GM10248 (cell line): ENCODE measurements around the gene MRPL36.

Source experiments
- CTCF ChIA-PET: fragments of 300-600 bp; sonication (Branson Sonifier 250); formaldehyde crosslinking; extraction: SDS; loops from one replicate; lab custom pipeline; 2021; ENCODE audit warnings: antibody characterized with exemption; lab: Yijun Ruan, JAX
- POLR2A ChIA-PET: fragments of 350-650 bp; sonication (Branson Sonifier 250); formaldehyde crosslinking; extraction: SDS; loops from one replicate; lab custom pipeline; 2020; ENCODE audit warnings: antibody characterized with exemption; lab: Yijun Ruan, JAX
- DNase-seq: peaks from one replicate; pipeline ENCODE4 v3.0.0; 2012; ENCODE audit errors: extremely low spot score
- TF ChIP-seq, protein P1 (sequence below): IDR thresholded peaks from 2 replicates; pipeline ENCODE4 v1.5.1; 2012; ENCODE audit warnings: mild to moderate bottlenecking, low read depth; ENCODE audit errors: extremely low read depth, missing control alignments, control extremely low read depth

Gene MRPL36

DNA sequence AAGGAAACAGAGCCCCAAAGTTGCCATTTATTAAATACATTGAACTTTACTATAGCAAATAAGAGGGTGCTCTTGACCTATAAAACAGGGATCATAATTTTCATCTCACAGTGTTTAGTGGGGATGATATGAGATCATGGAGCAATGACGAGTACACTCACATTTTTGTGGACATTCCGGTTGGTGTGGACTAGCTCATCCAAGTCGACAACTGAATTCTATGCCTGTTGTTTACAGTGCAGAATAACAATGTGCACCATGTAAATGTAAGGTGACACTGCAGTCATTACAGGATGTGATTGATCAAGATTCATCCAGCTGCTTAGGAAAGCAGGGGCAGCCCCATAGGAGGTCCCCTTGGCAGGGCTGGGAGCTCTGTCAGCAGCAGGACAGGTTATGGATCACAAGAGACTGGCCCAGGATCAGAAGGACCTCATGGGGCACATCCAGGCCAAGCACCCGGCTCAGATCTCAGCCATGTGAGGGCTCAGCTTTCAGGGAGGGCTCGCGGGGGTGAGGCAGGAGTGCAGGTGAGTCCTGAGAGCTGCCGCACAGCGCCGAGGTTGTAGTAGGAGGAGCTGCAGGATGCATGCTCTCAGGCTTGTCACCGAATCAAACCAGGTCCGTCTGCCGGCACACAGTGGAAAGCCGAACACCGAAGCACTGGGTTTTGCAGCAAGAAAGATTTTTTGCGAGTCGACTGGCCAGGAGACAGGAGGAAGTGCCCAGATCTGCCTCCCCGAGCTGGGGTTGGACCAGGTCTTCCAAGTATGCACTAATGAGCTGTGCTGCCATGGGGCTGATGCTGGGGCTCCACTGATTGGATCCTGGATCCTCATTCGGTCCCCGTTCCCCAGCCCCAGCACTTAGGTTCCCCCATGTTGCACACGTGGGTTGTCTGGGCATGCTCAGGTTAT lies 28.2 kb downstream of the MRPL36 start:
- CTCF ChIA-PET: interaction anchor here (1.0 to 5.6 kb wide), 3 partner anchors 8 to 289 kb away, joined by 3 to 41 read pairs (median 7); partner anchors contain the start of gene MRPL36
- TF ChIP-seq, protein P1, sequence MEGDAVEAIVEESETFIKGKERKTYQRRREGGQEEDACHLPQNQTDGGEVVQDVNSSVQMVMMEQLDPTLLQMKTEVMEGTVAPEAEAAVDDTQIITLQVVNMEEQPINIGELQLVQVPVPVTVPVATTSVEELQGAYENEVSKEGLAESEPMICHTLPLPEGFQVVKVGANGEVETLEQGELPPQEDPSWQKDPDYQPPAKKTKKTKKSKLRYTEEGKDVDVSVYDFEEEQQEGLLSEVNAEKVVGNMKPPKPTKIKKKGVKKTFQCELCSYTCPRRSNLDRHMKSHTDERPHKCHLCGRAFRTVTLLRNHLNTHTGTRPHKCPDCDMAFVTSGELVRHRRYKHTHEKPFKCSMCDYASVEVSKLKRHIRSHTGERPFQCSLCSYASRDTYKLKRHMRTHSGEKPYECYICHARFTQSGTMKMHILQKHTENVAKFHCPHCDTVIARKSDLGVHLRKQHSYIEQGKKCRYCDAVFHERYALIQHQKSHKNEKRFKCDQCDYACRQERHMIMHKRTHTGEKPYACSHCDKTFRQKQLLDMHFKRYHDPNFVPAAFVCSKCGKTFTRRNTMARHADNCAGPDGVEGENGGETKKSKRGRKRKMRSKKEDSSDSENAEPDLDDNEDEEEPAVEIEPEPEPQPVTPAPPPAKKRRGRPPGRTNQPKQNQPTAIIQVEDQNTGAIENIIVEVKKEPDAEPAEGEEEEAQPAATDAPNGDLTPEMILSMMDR: no peak
- POLR2A ChIA-PET: no interaction called here
- DNase-seq: no peak

DNA sequence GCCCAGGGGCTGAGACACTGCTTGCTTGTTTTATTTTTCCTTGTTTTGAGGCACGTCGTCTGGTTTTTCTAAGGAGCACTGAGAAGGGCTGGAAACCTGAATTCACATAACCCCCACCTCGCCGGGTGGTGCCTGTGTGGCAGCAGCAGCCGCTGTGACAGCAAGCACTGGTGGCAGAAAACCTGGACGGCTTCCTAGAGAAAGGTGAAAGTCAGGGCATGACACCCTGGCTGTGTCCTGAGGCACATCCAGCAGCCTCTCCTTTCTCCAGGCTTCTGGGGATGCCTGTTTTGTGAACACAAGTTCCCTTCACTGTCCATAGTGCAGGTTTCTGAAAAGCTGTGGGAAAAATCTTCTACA lies 29.2 kb downstream of the MRPL36 start:
- ChIA-PET CTCF (interaction anchor here (5.6 kb wide), 1 partner anchor 7 kb away, joined by 41 read pairs; no protein-coding TSS in a partner anchor), POLR2A (no interaction called here)
- DNase-seq: no peak
- TF ChIP-seq, protein P1: no peak

DNA sequence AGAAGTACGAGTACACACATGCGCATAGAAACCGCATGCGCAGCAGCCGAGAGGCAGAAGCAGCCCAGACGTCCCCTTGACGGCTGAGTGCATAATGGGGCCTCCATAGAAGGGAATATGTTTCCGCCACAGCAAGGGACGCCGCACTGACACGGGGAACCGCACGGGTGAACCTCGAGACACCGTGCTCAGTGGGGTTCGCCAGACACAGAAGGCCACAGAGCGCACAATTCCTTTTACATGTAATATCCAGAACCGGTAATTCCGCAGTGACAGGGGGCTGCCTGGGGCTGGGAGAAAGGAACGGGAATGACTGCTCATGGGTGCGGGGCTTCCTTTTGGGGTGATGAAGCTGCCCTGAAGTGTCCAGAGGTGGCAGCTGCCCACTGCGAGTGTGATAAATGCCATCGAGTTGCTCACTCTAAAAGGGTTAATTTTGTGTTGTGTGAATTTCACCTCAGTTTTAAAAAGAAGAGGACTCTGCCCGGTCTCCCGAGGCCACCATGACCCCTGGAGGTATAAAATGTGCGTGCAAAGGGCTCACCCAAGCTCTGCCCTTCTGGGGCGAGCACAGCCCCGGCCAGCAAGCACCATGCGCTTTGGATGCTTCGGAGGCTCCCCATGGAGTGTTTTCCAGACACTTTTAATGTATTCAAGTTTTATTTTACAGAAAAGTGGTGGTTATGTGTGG lies 29.7 kb downstream of the MRPL36 start:
- POLR2A ChIA-PET: no interaction called here
- TF ChIP-seq, protein P1: no peak
- no peak for DNase-seq
- CTCF ChIA-PET: no interaction called here

- POLR2A ChIA-PET: no interaction called here
- CTCF ChIA-PET: no interaction called here
- no peak for DNase-seq
- TF ChIP-seq, protein P1: no peak
Observed at GRCh38 chr5:1769017-1769640, 30.5 kb downstream of the MRPL36 start.

DNA sequence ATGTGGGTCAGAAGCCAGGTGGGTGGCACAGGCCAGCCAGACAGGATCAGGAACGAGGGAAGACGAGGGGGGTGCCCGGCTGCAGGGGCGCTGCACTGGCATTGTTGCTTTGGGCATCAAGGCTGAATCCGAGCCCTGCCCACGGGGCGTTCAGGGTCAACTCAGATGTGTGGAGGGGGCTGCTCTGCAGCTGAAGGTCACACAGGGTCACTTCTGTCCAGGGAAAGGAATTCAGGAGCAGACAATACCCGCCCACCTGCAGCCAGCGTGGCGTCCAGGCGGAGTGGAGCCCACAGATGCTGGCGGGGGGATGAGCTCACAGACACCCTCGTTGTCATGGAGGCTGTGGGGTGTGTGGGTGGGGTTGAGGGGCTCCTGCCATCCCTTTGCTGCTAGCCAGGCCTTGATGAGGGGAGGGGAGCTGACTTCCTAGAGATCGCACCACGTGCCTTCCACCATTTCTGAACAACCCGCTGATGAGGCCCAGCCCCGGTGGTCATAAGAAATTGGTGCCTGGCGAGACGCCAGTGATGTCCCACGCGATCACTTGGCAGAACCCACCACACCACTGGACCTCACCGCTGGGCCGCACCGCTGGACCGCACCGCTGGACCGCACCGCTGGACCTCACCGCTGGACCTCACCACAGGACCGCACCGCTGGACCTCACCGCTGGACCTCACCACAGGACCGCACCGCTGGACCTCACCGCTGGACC lies 31.2 kb downstream of the MRPL36 start:
- POLR2A ChIA-PET: no interaction called here
- TF ChIP-seq, protein P1: no peak
- DNase-seq: no peak
- CTCF ChIA-PET: no interaction called here
